Adipose tissue (tissue), 3 donors: ENCODE results near the gene GNPAT. TPM values are rescaled to one million over a fixed set of nuclear protein-coding genes. Genes with fewer than 3 reads are reported as not detected.

Experiments
- H3K27ac ChIP-seq: one replicate; pipeline ENCODE4 v1.5.1; 2013; ENCODE audit warnings: low read depth, low read length
- WGBS, 3 donors: extraction: QIAGEN DNeasy Blood & Tissue Kit; methylation state at CpG; one replicate each; pipeline ENCODE4 v1.1.7; 2013; 5-methylcytosine and 5-hydroxymethylcytosine counted together
- polyA plus RNA-seq, 3 donors: library from polyadenylated mRNA; stranded (reverse); fragments of 200-250 nt; gene quantifications; one replicate each; pipeline ENCODE4 v1.2.3, GENCODE V29; 2013
- donor health status: healthy with polysubstance abuse.
- donor health status: Bipolar disorder and iron deficiency.
- donor health status: healthy.

The GNPAT gene
- polyA plus RNA-seq, 3 donors, result 25.1 to 33.9 (median 26.5) TPM

- H3K27ac ChIP-seq, result no peak overlapping the region
- 87 to 96% (median 94%) methylated on average over 3 of the region's 3 CpGs for WGBS, 3 donors
These were observed 5.3 kb upstream of the GNPAT start for GRCh38 chr1:231235526-231236207.

- WGBS, 3 donors, result 37 to 68% (median 38%) methylated on average over 4 of the region's 4 CpGs
These were observed 4.8 kb upstream of the GNPAT start for GRCh38 chr1:231236208-231236591.

GRCh38 chr1:231236938-231237337, 4.1 kb upstream of the GNPAT start:
- no peak overlapping the region for H3K27ac ChIP-seq
- 89 to 92% (median 90%) methylated on average over 9 of the region's 9 CpGs for WGBS, 3 donors

More at GRCh38 chr1:231236208-231236591, 4.8 kb upstream of the GNPAT start:
- no peak overlapping the region for H3K27ac ChIP-seq

- no peak overlapping the region for H3K27ac ChIP-seq
- WGBS, 3 donors, result 86 to 97% (median 96%) methylated on average over 1 of the region's 1 CpG
These were observed 2.7 kb upstream of the GNPAT start for GRCh38 chr1:231238298-231238697.

- WGBS, 3 donors, result 2 to 3% (median 2%) methylated on average over 13 of the region's 13 CpGs
- no peak overlapping the region for H3K27ac ChIP-seq
These were observed 505 bp upstream of the GNPAT start for GRCh38 chr1:231240531-231240882.

- no peak overlapping the region for H3K27ac ChIP-seq
- WGBS, 3 donors, result 0 to 1% (median 0%) methylated on average over 10 of the region's 10 CpGs
These were observed 738 bp downstream of the GNPAT start for GRCh38 chr1:231241750-231242149.

- WGBS, 3 donors, result 36 to 44% (median 41%) methylated on average over 5 of the region's 5 CpGs
- no peak overlapping the region for H3K27ac ChIP-seq
These were observed 1.6 kb downstream of the GNPAT start for GRCh38 chr1:231242516-231243198.

GRCh38 chr1:231248778-231249177, 7.8 kb downstream of the GNPAT start:
- 97 to 100% (median 97%) methylated on average over 1 of the region's 1 CpG for WGBS, 3 donors
- no peak overlapping the region for H3K27ac ChIP-seq

GRCh38 chr1:231252336-231252735, 11.3 kb downstream of the GNPAT start:
- whole genome bisulfite sequencing, 3 donors, result 94 to 97% (median 96%) methylated on average over 3 of the region's 3 CpGs

GRCh38 chr1:231260351-231260750, 19.3 kb downstream of the GNPAT start:
- no peak overlapping the region for H3K27ac ChIP-seq
- WGBS, 3 donors, result 90 to 95% (median 92%) methylated on average over 4 of the region's 4 CpGs

More at GRCh38 chr1:231252336-231252735, 11.3 kb downstream of the GNPAT start:
- H3K27ac ChIP-seq, result no peak overlapping the region

GRCh38 chr1:231264642-231265041, 23.6 kb downstream of the GNPAT start:
- 94 to 100% (median 96%) methylated on average over 1 of the region's 1 CpG for WGBS, 3 donors

GRCh38 chr1:231265379-231265778, 24.4 kb downstream of the GNPAT start:
- WGBS, 3 donors, result 76 to 94% (median 94%) methylated on average over 3 of the region's 3 CpGs

More at GRCh38 chr1:231264642-231265041, 23.6 kb downstream of the GNPAT start:
- H3K27ac ChIP-seq, result no peak overlapping the region

GRCh38 chr1:231266811-231267322, 25.9 kb downstream of the GNPAT start:
- 58 to 83% (median 77%) methylated on average over 1 of the region's 1 CpG for WGBS, 3 donors

More at GRCh38 chr1:231265379-231265778, 24.4 kb downstream of the GNPAT start:
- H3K27ac ChIP-seq, result no peak overlapping the region

GRCh38 chr1:231272173-231272572, 31.2 kb downstream of the GNPAT start:
- 74 to 78% (median 78%) methylated on average over 3 of the region's 3 CpGs for WGBS, 3 donors
- H3K27ac ChIP-seq, result no peak overlapping the region

More at GRCh38 chr1:231266811-231267322, 25.9 kb downstream of the GNPAT start:
- no peak overlapping the region for H3K27ac ChIP-seq

GRCh38 chr1:231272880-231273279, 31.9 kb downstream of the GNPAT start:
- WGBS, 3 donors, result 67 to 86% (median 81%) methylated on average over 2 of the region's 2 CpGs
- H3K27ac ChIP-seq, result no peak overlapping the region

- WGBS, 3 donors, result 85 to 90% (median 88%) methylated on average over 8 of the region's 8 CpGs
- no peak overlapping the region for H3K27ac ChIP-seq
These were observed 33.3 kb downstream of the GNPAT start for GRCh38 chr1:231274119-231274825.

- H3K27ac ChIP-seq, result no peak overlapping the region
- WGBS, 3 donors, result 81 to 91% (median 88%) methylated on average over 9 of the region's 9 CpGs
These were observed 37.2 kb downstream of the GNPAT start for GRCh38 chr1:231278100-231278790.

- WGBS, 3 donors, result 83 to 87% (median 85%) methylated on average over 1 of the region's 1 CpG
- H3K27ac ChIP-seq, result no peak overlapping the region
These were observed 38.1 kb downstream of the GNPAT start for GRCh38 chr1:231279081-231279480.
